GM19372 (cell line): ENCODE data around the gene LCOR.
"Not testable (repeated sequence)": the region's sequence is repeated elsewhere in the genome, so short reads cannot be mapped to it uniquely, and the experiment has no call there.

Experiments used
- ATAC-seq: cut with Tn5 transposase; IDR thresholded peaks from one replicate; pipeline ENCODE4 v1.9.1; 2021; ENCODE audit warnings: mild to moderate bottlenecking, low read depth, moderate library complexity; ENCODE audit not compliant: unreplicated experiment

The LCOR gene

GRCh38 chr10:96838529-96838928, 6.4 kb downstream of the LCOR start:
- ATAC-seq, result no peak

- ATAC-seq, result no peak
These were observed 8.9 kb downstream of the LCOR start for GRCh38 chr10:96840841-96841518.

GRCh38 chr10:96842896-96843723, 11.0 kb downstream of the LCOR start:
- no peak for ATAC-seq

GRCh38 chr10:96843823-96844222, 11.7 kb downstream of the LCOR start:
- no peak for ATAC-seq

GRCh38 chr10:96846395-96846794, 14.3 kb downstream of the LCOR start:
- no peak for ATAC-seq

GRCh38 chr10:96846926-96847325, 14.8 kb downstream of the LCOR start:
- no peak for ATAC-seq

GRCh38 chr10:96847356-96847755, 15.3 kb downstream of the LCOR start:
- ATAC-seq, result not testable (repeated sequence)

GRCh38 chr10:96850113-96850512, 18.0 kb downstream of the LCOR start:
- no peak for ATAC-seq

GRCh38 chr10:96850825-96851224, 18.7 kb downstream of the LCOR start:
- no peak for ATAC-seq

GRCh38 chr10:96851281-96851680, 19.2 kb downstream of the LCOR start:
- no peak for ATAC-seq

GRCh38 chr10:96856317-96856716, 24.2 kb downstream of the LCOR start:
- ATAC-seq, result no peak

GRCh38 chr10:96857301-96858012, 25.4 kb downstream of the LCOR start:
- no peak for ATAC-seq

- ATAC-seq, result no peak
These were observed 26.1 kb downstream of the LCOR start for GRCh38 chr10:96858038-96858705.

GRCh38 chr10:96858706-96859050, 26.6 kb downstream of the LCOR start:
- ATAC-seq, result no peak

GRCh38 chr10:96860631-96861277, 28.7 kb downstream of the LCOR start:
- no peak for ATAC-seq

- peak; percentile 60 for ATAC-seq
These were observed 31.9 kb downstream of the LCOR start for GRCh38 chr10:96863922-96864543.

- no peak for ATAC-seq
These were observed 41.0 kb downstream of the LCOR start for GRCh38 chr10:96873086-96873485.

- no peak for ATAC-seq
These were observed 41.8 kb downstream of the LCOR start for GRCh38 chr10:96873756-96874467.

GRCh38 chr10:96878057-96878456, 46.0 kb downstream of the LCOR start:
- ATAC-seq, result no peak
